T-helper 2 cell treated with Interferon-gamma antibody and Interleukin-4, amounts not matched to agents 5 μg/mL and 100 μg/mL, for 36 hours (primary cell): ENCODE results near the gene FTO.

Experiments
- DNase-seq: peaks from one replicate; pipeline ENCODE4 v3.0.0; 2021; ENCODE audit warnings: low spot score
- H3K27ac Mint-ChIP-seq: one replicate; pipeline ENCODE4 v1.8.0; 2021; ENCODE audit warnings: mild to moderate bottlenecking, mixed read lengths
- H3K27me3 Mint-ChIP-seq: one replicate; pipeline ENCODE4 v1.8.0; 2021; ENCODE audit warnings: low read depth, mixed read lengths
- H3K36me3 Mint-ChIP-seq: one replicate; pipeline ENCODE4 v1.8.0; 2021; ENCODE audit warnings: low read depth, mixed read lengths
- H3K4me1 Mint-ChIP-seq: one replicate; pipeline ENCODE4 v1.8.0; 2021; ENCODE audit warnings: low read depth, mixed read lengths
- H3K4me3 Mint-ChIP-seq: one replicate; pipeline ENCODE4 v1.8.0; 2022; ENCODE audit warnings: mild to moderate bottlenecking, moderate library complexity, mixed read lengths
- H3K9me3 Mint-ChIP-seq: one replicate; pipeline ENCODE4 v1.8.0; 2021; ENCODE audit warnings: mixed read lengths

FTO gene

GRCh38 chr16:53821487-53821886 is 117.5 kb downstream of the FTO start:
- Mint-ChIP-seq H3K36me3 (no peaks in the 10 kb centered on the region), H3K4me3 (no peak overlapping the region), H3K4me1 (peaks cover 9% of the 10 kb centered on the region), H3K27ac (no peak overlapping the region), H3K9me3 (no peaks in the 10 kb centered on the region), H3K27me3 (no peaks in the 10 kb centered on the region)
- DNase-seq, result no peak

- peaks cover 8% of the 10 kb centered on the region for H3K4me1 Mint-ChIP-seq
- no peaks in the 10 kb centered on the region for H3K9me3 Mint-ChIP-seq
- no peak overlapping the region for H3K4me3 Mint-ChIP-seq
- H3K36me3 Mint-ChIP-seq, result peaks cover 3% of the 10 kb centered on the region
- H3K27me3 Mint-ChIP-seq, result no peaks in the 10 kb centered on the region
- DNase-seq, result no peak
- no peak overlapping the region for H3K27ac Mint-ChIP-seq
Observed at GRCh38 chr16:53821957-53822625, 118.1 kb downstream of the FTO start.

GRCh38 chr16:53822936-53823529 is 119.1 kb downstream of the FTO start:
- H3K27me3 Mint-ChIP-seq, result no peaks in the 10 kb centered on the region
- H3K4me1 Mint-ChIP-seq, result peaks cover 8% of the 10 kb centered on the region
- H3K4me3 Mint-ChIP-seq, result no peak overlapping the region
- H3K9me3 Mint-ChIP-seq, result no peaks in the 10 kb centered on the region
- H3K27ac Mint-ChIP-seq, result no peak overlapping the region
- H3K36me3 Mint-ChIP-seq, result peaks cover 4% of the 10 kb centered on the region
- DNase-seq, result no peak

GRCh38 chr16:53826658-53827057 is 122.7 kb downstream of the FTO start:
- Mint-ChIP-seq H3K4me1 (peaks cover 2% of the 10 kb centered on the region), H3K27me3 (no peaks in the 10 kb centered on the region), H3K4me3 (no peak overlapping the region), H3K27ac (no peak overlapping the region), H3K36me3 (peaks cover 5% of the 10 kb centered on the region), H3K9me3 (no peaks in the 10 kb centered on the region)
- DNase-seq, result no peak

GRCh38 chr16:53827741-53828140 is 123.8 kb downstream of the FTO start:
- no peaks in the 10 kb centered on the region for H3K4me1 Mint-ChIP-seq
- no peak for DNase-seq
- H3K27ac Mint-ChIP-seq, result no peak overlapping the region
- no peaks in the 10 kb centered on the region for H3K9me3 Mint-ChIP-seq
- H3K4me3 Mint-ChIP-seq, result no peak overlapping the region
- H3K36me3 Mint-ChIP-seq, result peaks cover 6% of the 10 kb centered on the region
- H3K27me3 Mint-ChIP-seq, result no peaks in the 10 kb centered on the region

- no peaks in the 10 kb centered on the region for H3K9me3 Mint-ChIP-seq
- H3K27me3 Mint-ChIP-seq, result no peaks in the 10 kb centered on the region
- no peak overlapping the region for H3K27ac Mint-ChIP-seq
- no peak for DNase-seq
- H3K4me1 Mint-ChIP-seq, result no peaks in the 10 kb centered on the region
- no peak overlapping the region for H3K4me3 Mint-ChIP-seq
- peaks cover 6% of the 10 kb centered on the region for H3K36me3 Mint-ChIP-seq
Observed at GRCh38 chr16:53829186-53829747, 125.3 kb downstream of the FTO start.

GRCh38 chr16:53832896-53833544 is 129.1 kb downstream of the FTO start:
- H3K27me3 Mint-ChIP-seq, result no peaks in the 10 kb centered on the region
- peaks cover 4% of the 10 kb centered on the region for H3K4me1 Mint-ChIP-seq
- no peak overlapping the region for H3K27ac Mint-ChIP-seq
- peaks cover 5% of the 10 kb centered on the region for H3K36me3 Mint-ChIP-seq
- DNase-seq, result no peak
- H3K4me3 Mint-ChIP-seq, result no peak overlapping the region
- H3K9me3 Mint-ChIP-seq, result no peaks in the 10 kb centered on the region

GRCh38 chr16:53836142-53836541 is 132.2 kb downstream of the FTO start:
- Mint-ChIP-seq H3K27ac (no peak overlapping the region), H3K36me3 (peaks cover 5% of the 10 kb centered on the region), H3K9me3 (no peaks in the 10 kb centered on the region), H3K4me3 (no peak overlapping the region), H3K4me1 (peaks cover 9% of the 10 kb centered on the region), H3K27me3 (no peaks in the 10 kb centered on the region)
- no peak for DNase-seq

- peaks cover 4% of the 10 kb centered on the region for H3K36me3 Mint-ChIP-seq
- H3K27ac Mint-ChIP-seq, result no peak overlapping the region
- DNase-seq, result no peak
- no peaks in the 10 kb centered on the region for H3K27me3 Mint-ChIP-seq
- peaks cover 11% of the 10 kb centered on the region for H3K4me1 Mint-ChIP-seq
- H3K4me3 Mint-ChIP-seq, result no peak overlapping the region
- no peaks in the 10 kb centered on the region for H3K9me3 Mint-ChIP-seq
Observed at GRCh38 chr16:53836680-53837079, 132.7 kb downstream of the FTO start.

- Mint-ChIP-seq H3K27ac (no peak overlapping the region), H3K4me1 (peaks cover 11% of the 10 kb centered on the region), H3K9me3 (no peaks in the 10 kb centered on the region), H3K36me3 (peaks cover 3% of the 10 kb centered on the region), H3K4me3 (no peak overlapping the region), H3K27me3 (no peaks in the 10 kb centered on the region)
- DNase-seq, result no peak
Observed at GRCh38 chr16:53837426-53837825, 133.5 kb downstream of the FTO start.

- Mint-ChIP-seq H3K27ac (no peak overlapping the region), H3K27me3 (no peaks in the 10 kb centered on the region), H3K4me3 (no peak overlapping the region), H3K9me3 (no peaks in the 10 kb centered on the region), H3K4me1 (peaks cover 11% of the 10 kb centered on the region), H3K36me3 (peaks cover 3% of the 10 kb centered on the region)
- DNase-seq, result no peak
Observed at GRCh38 chr16:53839150-53839549, 135.2 kb downstream of the FTO start.

GRCh38 chr16:53840456-53840855 is 136.5 kb downstream of the FTO start:
- H3K4me3 Mint-ChIP-seq, result no peak overlapping the region
- no peak overlapping the region for H3K27ac Mint-ChIP-seq

GRCh38 chr16:53841884-53842283 is 137.9 kb downstream of the FTO start:
- H3K27ac Mint-ChIP-seq, result no peak overlapping the region
- no peaks in the 10 kb centered on the region for H3K27me3 Mint-ChIP-seq
- H3K4me3 Mint-ChIP-seq, result no peak overlapping the region
- no peak for DNase-seq
- peaks cover 21% of the 10 kb centered on the region for H3K4me1 Mint-ChIP-seq
- no peaks in the 10 kb centered on the region for H3K9me3 Mint-ChIP-seq
- H3K36me3 Mint-ChIP-seq, result peaks cover 8% of the 10 kb centered on the region

More at GRCh38 chr16:53840456-53840855, 136.5 kb downstream of the FTO start:
- H3K4me1 Mint-ChIP-seq, result peaks cover 19% of the 10 kb centered on the region
- peaks cover 8% of the 10 kb centered on the region for H3K36me3 Mint-ChIP-seq
- H3K9me3 Mint-ChIP-seq, result no peaks in the 10 kb centered on the region
- no peak for DNase-seq
- H3K27me3 Mint-ChIP-seq, result no peaks in the 10 kb centered on the region

GRCh38 chr16:53843084-53843483 is 139.1 kb downstream of the FTO start:
- Mint-ChIP-seq H3K27me3 (no peaks in the 10 kb centered on the region), H3K4me3 (no peak overlapping the region), H3K36me3 (peaks cover 8% of the 10 kb centered on the region), H3K27ac (no peak overlapping the region), H3K4me1 (peaks cover 20% of the 10 kb centered on the region), H3K9me3 (no peaks in the 10 kb centered on the region)
- DNase-seq, result no peak
